Uterus (tissue), 4 donors: Measurements from ENCODE around the gene SERGEF. TPM values are rescaled to one million over a fixed set of nuclear protein-coding genes. Genes with fewer than 3 reads are reported as not detected.

Experiments used
- DNase-seq, 2 donors: peaks; one replicate each; pipeline ENCODE4 v3.0.0-alpha.2; 2019 to 2020
- H3K27ac ChIP-seq, 2 donors: fragments of 200-600 bp; sonication (generic); 1 replicate in 1 of 2; 2 replicates in 1 of 2; pipeline ENCODE4 v1.5.1; 2016 to 2018
- H3K27me3 ChIP-seq, 2 donors: fragments of 200-600 bp; sonication (generic); one replicate each; pipeline ENCODE4 v1.5.1; 2018 to 2019; ENCODE audit warnings: control low read depth in 1 of 2
- H3K36me3 ChIP-seq, 2 donors: fragments of 200-600 bp; sonication (generic); one replicate each; pipeline ENCODE4 v1.5.1; 2019; ENCODE audit warnings: control low read depth in 1 of 2
- H3K4me1 ChIP-seq, 2 donors: fragments of 200-600 bp; sonication (generic); one replicate each; pipeline ENCODE4 v1.5.1; 2018 to 2019; ENCODE audit warnings: control low read depth in 1 of 2
- H3K4me3 ChIP-seq, 2 donors: fragments of 200-600 bp; sonication (generic); 1 replicate in 1 of 2; 2 replicates in 1 of 2; pipeline ENCODE4 v1.5.1; 2018 to 2019; ENCODE audit warnings: mild to moderate bottlenecking in 1 of 2
- H3K9me3 ChIP-seq, 2 donors: fragments of 200-600 bp; sonication (generic); one replicate each; pipeline ENCODE4 v1.5.1; 2019; ENCODE audit warnings: control low read depth in 1 of 2
- POLR2A ChIP-seq, 2 donors: fragments of 450-650 bp; IDR thresholded peaks; one replicate each; pipeline ENCODE4 v1.6.1; 2016; ENCODE audit warnings: antibody characterized with exemption in 2 of 2, mild to moderate bottlenecking in 1 of 2, moderate library complexity in 1 of 2
- intact Hi-C: fragments of 100-400 bp; cut with DNase I; formaldehyde crosslinking; loops from one replicate; pipeline ENCODE4 v1.15.1; 2023; ENCODE audit warnings: low total_unique reads
- total RNA-seq, 4 donors: library from RNA; depleted of rRNA in 3 of 4; stranded (reverse); fragments of >200 nt in 3 of 4; gene quantifications; one replicate each; pipeline versions ENCODE4 v1.1.0 to v1.2.4, GENCODE V29; 2014 to 2023
- TF ChIP-seq, protein P1 (sequence below), 4 experiments: fragments of 200-600 bp in 2 of 4; fragments of 450-650 bp in 2 of 4; sonication (generic) in 2 of 4; IDR thresholded peaks; one replicate each; pipeline ENCODE4 v1.5.1; 2016 to 2019; ENCODE audit warnings: antibody characterized with exemption in 4 of 4, mild to moderate bottlenecking in 2 of 4, moderate library complexity in 1 of 4
- donor health status: DM: yes; HTN: yes; CAD: no.

The SERGEF gene
- total RNA-seq, 4 donors from 2014 or later, result 12.6 to 64.4 (median 43.7) TPM

GRCh38 chr11:17979770-17980371 lies 33.0 kb downstream of the SERGEF start:
- Histone ChIP-seq H3K9me3 (no peaks in the 10 kb centered on the region), H3K4me3 (no peak overlapping the region), H3K27me3 (no peaks in the 10 kb centered on the region), H3K4me1 (peaks cover 0 to 3% of the 10 kb centered on the region in 2 donors), H3K27ac (no peak overlapping the region), H3K36me3 (no peaks in the 10 kb centered on the region)
- TF ChIP-seq POLR2A (IDR thresholded peaks at IDR 0.05), result no peak
- TF ChIP-seq, protein P1, sequence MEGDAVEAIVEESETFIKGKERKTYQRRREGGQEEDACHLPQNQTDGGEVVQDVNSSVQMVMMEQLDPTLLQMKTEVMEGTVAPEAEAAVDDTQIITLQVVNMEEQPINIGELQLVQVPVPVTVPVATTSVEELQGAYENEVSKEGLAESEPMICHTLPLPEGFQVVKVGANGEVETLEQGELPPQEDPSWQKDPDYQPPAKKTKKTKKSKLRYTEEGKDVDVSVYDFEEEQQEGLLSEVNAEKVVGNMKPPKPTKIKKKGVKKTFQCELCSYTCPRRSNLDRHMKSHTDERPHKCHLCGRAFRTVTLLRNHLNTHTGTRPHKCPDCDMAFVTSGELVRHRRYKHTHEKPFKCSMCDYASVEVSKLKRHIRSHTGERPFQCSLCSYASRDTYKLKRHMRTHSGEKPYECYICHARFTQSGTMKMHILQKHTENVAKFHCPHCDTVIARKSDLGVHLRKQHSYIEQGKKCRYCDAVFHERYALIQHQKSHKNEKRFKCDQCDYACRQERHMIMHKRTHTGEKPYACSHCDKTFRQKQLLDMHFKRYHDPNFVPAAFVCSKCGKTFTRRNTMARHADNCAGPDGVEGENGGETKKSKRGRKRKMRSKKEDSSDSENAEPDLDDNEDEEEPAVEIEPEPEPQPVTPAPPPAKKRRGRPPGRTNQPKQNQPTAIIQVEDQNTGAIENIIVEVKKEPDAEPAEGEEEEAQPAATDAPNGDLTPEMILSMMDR (IDR thresholded peaks at IDR 0.05), result peak; percentile 80 to 91 (median 87)
- DNase-seq, result peak in 1 of 2 donors; percentile 16
- intact Hi-C loops, result loop anchor here (5.0 kb wide), 1 partner anchor 248 kb away; the partner anchor contains the start of gene KCNC1

GRCh38 chr11:17978553-17979287 lies 34.1 kb downstream of the SERGEF start:
- Histone ChIP-seq H3K36me3 (no peaks in the 10 kb centered on the region), H3K4me3 (no peak overlapping the region), H3K27ac (no peak overlapping the region), H3K27me3 (no peaks in the 10 kb centered on the region), H3K9me3 (no peaks in the 10 kb centered on the region), H3K4me1 (peaks cover 0 to 3% of the 10 kb centered on the region in 2 donors)
- no peak for TF ChIP-seq POLR2A (IDR thresholded peaks at IDR 0.05)
- TF ChIP-seq, protein P1 (IDR thresholded peaks at IDR 0.05), result peak in 3 of 4 experiments; percentile 18 to 29 (median 23)
- DNase-seq, result peak in 1 of 2 donors; percentile 19
- intact Hi-C loops, result loop anchor here (5.0 kb wide), 1 partner anchor 246 kb away; the partner anchor contains the start of gene KCNC1

DNA sequence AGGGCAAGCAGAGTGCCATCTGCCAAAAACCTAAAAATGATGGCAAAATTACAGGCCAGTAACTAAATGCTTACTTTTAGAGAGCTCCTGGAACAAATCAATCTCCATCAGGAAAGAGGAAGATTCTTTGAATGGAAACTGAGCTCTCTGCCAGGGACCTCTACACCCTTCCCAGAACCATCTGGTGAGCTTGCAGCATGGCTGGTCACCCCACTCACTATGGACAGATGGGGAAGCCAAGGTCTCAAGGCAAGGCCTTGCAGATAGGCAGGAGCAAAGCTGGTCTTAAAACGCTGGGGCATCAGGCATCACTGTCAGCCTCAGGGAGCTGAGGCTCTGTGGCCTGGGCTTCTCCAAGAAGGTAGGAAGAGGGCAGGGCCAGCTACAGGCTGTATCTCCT lies 36.2 kb downstream of the SERGEF start:
- H3K9me3 ChIP-seq, result no peaks in the 10 kb centered on the region
- TF ChIP-seq, protein P1 (IDR thresholded peaks at IDR 0.05), result no peak
- TF ChIP-seq POLR2A (IDR thresholded peaks at IDR 0.05), result no peak
- H3K4me1 ChIP-seq, result peaks cover 0 to 3% of the 10 kb centered on the region in 2 donors
- intact Hi-C loops, result loop anchor here (5.0 kb wide), 1 partner anchor 244 kb away; the partner anchor contains the start of gene KCNC1
- no peak for DNase-seq
- H3K27me3 ChIP-seq, result no peaks in the 10 kb centered on the region
- H3K27ac ChIP-seq, result no peak overlapping the region
- H3K4me3 ChIP-seq, result no peak overlapping the region
- H3K36me3 ChIP-seq, result no peaks in the 10 kb centered on the region

DNA sequence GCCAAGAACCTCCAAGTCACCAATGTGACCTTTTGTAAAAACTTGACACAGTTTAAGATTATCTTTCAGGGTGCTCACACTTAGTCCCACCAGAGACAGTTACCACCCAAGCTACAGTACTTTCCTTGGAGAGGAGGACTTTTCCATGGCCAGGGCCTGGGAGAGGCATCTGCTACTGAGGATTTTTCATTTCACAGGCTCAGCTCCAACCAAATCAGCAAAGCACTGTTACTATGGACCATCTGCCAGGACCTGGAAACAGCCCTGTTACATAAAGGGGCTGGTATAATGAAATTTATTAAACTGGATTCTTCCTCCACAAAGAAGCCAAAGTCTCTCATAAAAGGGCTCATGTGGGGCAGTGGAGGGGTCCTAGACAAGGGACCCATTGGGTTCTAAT lies 38.6 kb downstream of the SERGEF start:
- no peak for DNase-seq
- H3K9me3 ChIP-seq, result no peaks in the 10 kb centered on the region
- no peak overlapping the region for H3K27ac ChIP-seq
- no peak overlapping the region for H3K4me3 ChIP-seq
- H3K27me3 ChIP-seq, result no peaks in the 10 kb centered on the region
- no peak for TF ChIP-seq POLR2A (IDR thresholded peaks at IDR 0.05)
- TF ChIP-seq, protein P1 (IDR thresholded peaks at IDR 0.05), result no peak
- H3K4me1 ChIP-seq, result peaks cover 0 to 3% of the 10 kb centered on the region in 2 donors
- H3K36me3 ChIP-seq, result no peaks in the 10 kb centered on the region
- intact Hi-C loops, result no loop called here

DNA sequence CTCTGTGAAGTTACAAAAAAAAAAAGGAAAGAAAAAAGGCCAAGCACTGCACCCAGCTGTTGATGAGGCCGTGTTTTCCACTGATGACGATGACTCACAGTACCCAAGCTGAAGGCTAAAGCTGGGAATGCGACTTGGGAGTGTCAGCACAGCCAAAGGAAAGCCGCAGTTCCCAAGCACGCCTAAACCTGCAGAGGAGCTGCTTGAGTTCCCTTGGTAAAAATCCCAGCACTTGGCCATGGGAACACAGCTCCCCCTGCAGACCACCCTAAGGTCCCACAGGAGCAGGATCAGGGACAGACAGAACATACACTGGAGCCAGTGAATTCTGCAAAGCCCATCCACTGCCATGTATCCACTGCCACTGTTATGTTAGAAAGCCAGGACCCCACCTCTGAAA lies 39.9 kb downstream of the SERGEF start:
- no peak overlapping the region for H3K4me3 ChIP-seq
- no peaks in the 10 kb centered on the region for H3K27me3 ChIP-seq
- H3K27ac ChIP-seq, result no peak overlapping the region
- no peaks in the 10 kb centered on the region for H3K4me1 ChIP-seq
- H3K9me3 ChIP-seq, result no peaks in the 10 kb centered on the region
- DNase-seq, result peak; percentile 24 to 33
- no peaks in the 10 kb centered on the region for H3K36me3 ChIP-seq
- no peak for TF ChIP-seq POLR2A (IDR thresholded peaks at IDR 0.05)
- TF ChIP-seq, protein P1 (IDR thresholded peaks at IDR 0.05), result peak; percentile 30 to 47 (median 40)
- intact Hi-C loops, result no loop called here
